Chondrocyte (in vitro differentiated cells): Measurements from ENCODE around the gene MAP7D1. TPM values are rescaled to one million over a fixed set of nuclear protein-coding genes. Genes with fewer than 3 reads are reported as not detected.
A peak's percentile ranks its signal among the peaks of the same experiment; 100 is the strongest.

Experiments used
- DNase-seq: peaks from one replicate; pipeline ENCODE4 v3.0.0; 2021; ENCODE audit warnings: mixed read lengths, low spot score
- H3K27ac Mint-ChIP-seq: one replicate; pipeline ENCODE4 v1.8.0; 2021; ENCODE audit warnings: mild to moderate bottlenecking, moderate library complexity, mixed read lengths; ENCODE audit not compliant: unreplicated experiment
- H3K27me3 Mint-ChIP-seq: 2 replicates; pipeline ENCODE4 v1.8.0; 2021; ENCODE audit warnings: low read depth, mixed read lengths
- H3K36me3 Mint-ChIP-seq: 2 replicates; pipeline ENCODE4 v1.8.0; 2021; ENCODE audit warnings: low read depth, mixed read lengths
- H3K4me1 Mint-ChIP-seq: 2 replicates; pipeline ENCODE4 v1.8.0; 2021; ENCODE audit warnings: low read depth, mild to moderate bottlenecking, mixed read lengths
- H3K4me3 Mint-ChIP-seq: one replicate; pipeline ENCODE4 v1.8.0; 2021; ENCODE audit warnings: mild to moderate bottlenecking, moderate library complexity, mixed read lengths; ENCODE audit not compliant: unreplicated experiment
- H3K9me3 Mint-ChIP-seq: 2 replicates; pipeline ENCODE4 v1.8.0; 2021; ENCODE audit warnings: low read depth, mixed read lengths
- total RNA-seq: library from RNA; stranded (reverse); gene quantifications from 3 replicates; pipeline ENCODE4 v1.2.1, GENCODE V29; 2021
- TF ChIP-seq, protein P1 (sequence below): fragments of 200-600 bp; sonication (generic); IDR thresholded peaks from 2 replicates; pipeline ENCODE4 v1.5.0; 2021; ENCODE audit warnings: antibody characterized with exemption, mild to moderate bottlenecking, moderate library complexity

Gene MAP7D1
- total RNA-seq, 1 donor from 2014 or later, result 177 TPM

DNA sequence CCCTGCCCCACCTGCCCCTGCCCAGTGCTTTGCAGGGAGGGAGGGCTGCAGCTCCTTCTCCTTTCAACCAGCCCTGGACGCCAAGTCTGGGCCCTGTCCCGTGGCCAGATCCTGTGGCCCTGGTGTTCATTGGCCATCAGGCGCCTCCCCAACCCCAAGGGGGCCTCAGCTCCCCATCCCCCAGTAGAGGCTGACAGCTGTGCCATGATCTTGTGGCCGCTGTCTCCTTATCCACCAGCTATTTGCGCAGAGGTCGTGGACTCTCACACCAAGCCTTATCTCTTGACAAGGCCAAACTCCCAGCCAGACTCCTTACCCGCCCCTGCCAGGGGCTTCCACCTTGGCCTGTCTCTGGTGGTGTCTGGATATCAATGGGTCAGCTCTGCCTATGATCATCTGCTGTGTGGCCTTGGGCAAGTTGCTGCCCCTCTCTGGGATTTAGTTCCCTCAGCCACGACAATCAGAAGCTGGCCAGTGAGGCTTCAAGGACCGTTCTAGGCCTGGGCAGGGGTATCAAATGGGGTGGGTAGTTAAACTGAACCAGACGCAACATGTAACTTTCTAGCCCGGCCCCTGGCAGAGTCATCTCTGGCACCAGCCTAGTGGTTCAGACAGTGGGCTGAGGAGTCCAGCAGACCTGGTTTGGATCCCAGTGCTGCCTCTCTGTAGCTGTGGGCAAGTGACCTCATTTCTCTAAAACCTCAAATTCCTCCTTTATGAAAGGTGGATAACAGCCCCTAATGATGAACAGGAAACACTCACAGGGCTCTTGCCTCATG, 27.6 kb upstream of the MAP7D1 start:
- Mint-ChIP-seq H3K36me3 (no peaks in the 10 kb centered on the region), H3K4me3 (no peak overlapping the region), H3K27me3 (peaks cover 2% of the 10 kb centered on the region), H3K27ac (no peak overlapping the region), H3K4me1 (peaks cover 30% of the 10 kb centered on the region), H3K9me3 (no peaks in the 10 kb centered on the region)
- no peak for DNase-seq
- TF ChIP-seq, protein P1, sequence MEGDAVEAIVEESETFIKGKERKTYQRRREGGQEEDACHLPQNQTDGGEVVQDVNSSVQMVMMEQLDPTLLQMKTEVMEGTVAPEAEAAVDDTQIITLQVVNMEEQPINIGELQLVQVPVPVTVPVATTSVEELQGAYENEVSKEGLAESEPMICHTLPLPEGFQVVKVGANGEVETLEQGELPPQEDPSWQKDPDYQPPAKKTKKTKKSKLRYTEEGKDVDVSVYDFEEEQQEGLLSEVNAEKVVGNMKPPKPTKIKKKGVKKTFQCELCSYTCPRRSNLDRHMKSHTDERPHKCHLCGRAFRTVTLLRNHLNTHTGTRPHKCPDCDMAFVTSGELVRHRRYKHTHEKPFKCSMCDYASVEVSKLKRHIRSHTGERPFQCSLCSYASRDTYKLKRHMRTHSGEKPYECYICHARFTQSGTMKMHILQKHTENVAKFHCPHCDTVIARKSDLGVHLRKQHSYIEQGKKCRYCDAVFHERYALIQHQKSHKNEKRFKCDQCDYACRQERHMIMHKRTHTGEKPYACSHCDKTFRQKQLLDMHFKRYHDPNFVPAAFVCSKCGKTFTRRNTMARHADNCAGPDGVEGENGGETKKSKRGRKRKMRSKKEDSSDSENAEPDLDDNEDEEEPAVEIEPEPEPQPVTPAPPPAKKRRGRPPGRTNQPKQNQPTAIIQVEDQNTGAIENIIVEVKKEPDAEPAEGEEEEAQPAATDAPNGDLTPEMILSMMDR, result no peak

- Mint-ChIP-seq H3K27me3 (peaks cover 2% of the 10 kb centered on the region), H3K27ac (no peak overlapping the region), H3K36me3 (no peaks in the 10 kb centered on the region), H3K4me3 (no peak overlapping the region), H3K4me1 (peaks cover 32% of the 10 kb centered on the region), H3K9me3 (no peaks in the 10 kb centered on the region)
- TF ChIP-seq, protein P1, result no peak
- no peak for DNase-seq
Observed at GRCh38 chr1:36128905-36129206, 27.1 kb upstream of the MAP7D1 start.

- no peak overlapping the region for H3K27ac Mint-ChIP-seq
- TF ChIP-seq, protein P1, result no peak
- DNase-seq, result no peak
- H3K27me3 Mint-ChIP-seq, result no peaks in the 10 kb centered on the region
- peaks cover 48% of the 10 kb centered on the region for H3K4me1 Mint-ChIP-seq
- no peaks in the 10 kb centered on the region for H3K9me3 Mint-ChIP-seq
- H3K4me3 Mint-ChIP-seq, result no peak overlapping the region
- no peaks in the 10 kb centered on the region for H3K36me3 Mint-ChIP-seq
Observed at GRCh38 chr1:36132029-36132428, 23.9 kb upstream of the MAP7D1 start.

- no peaks in the 10 kb centered on the region for H3K27me3 Mint-ChIP-seq
- H3K4me3 Mint-ChIP-seq, result no peak overlapping the region
- peaks cover 4% of the 10 kb centered on the region for H3K36me3 Mint-ChIP-seq
- DNase-seq, result no peak
- H3K4me1 Mint-ChIP-seq, result peaks cover 48% of the 10 kb centered on the region
- TF ChIP-seq, protein P1, result no peak
- peak overlapping the region; percentile 49 for H3K27ac Mint-ChIP-seq
- H3K9me3 Mint-ChIP-seq, result no peaks in the 10 kb centered on the region
Observed at GRCh38 chr1:36133484-36133883, 22.5 kb upstream of the MAP7D1 start.

GRCh38 chr1:36134031-36134430, 21.9 kb upstream of the MAP7D1 start:
- peaks cover 46% of the 10 kb centered on the region for H3K4me1 Mint-ChIP-seq
- peaks cover 4% of the 10 kb centered on the region for H3K36me3 Mint-ChIP-seq
- H3K27me3 Mint-ChIP-seq, result no peaks in the 10 kb centered on the region
- TF ChIP-seq, protein P1, result no peak
- peak overlapping the region; percentile 67 for H3K27ac Mint-ChIP-seq
- no peak for DNase-seq
- no peaks in the 10 kb centered on the region for H3K9me3 Mint-ChIP-seq
- no peak overlapping the region for H3K4me3 Mint-ChIP-seq
